Endothelial cell of umbilical vein (primary cell): Measurements from ENCODE around the gene C14orf180.

Experiments used
- CTCF ChIP-seq, 2 donors: IDR thresholded peaks; 1 replicate in 1 of 2; 2 replicates in 1 of 2; pipeline ENCODE4 v1.5.1; 2011; ENCODE audit warnings: low read length in 2 of 2, mild to moderate bottlenecking in 2 of 2, moderate library complexity in 2 of 2, control low read depth in 1 of 2, inconsistent platforms in 1 of 2, low read depth in 1 of 2; ENCODE audit not compliant: insufficient read depth in 1 of 2; ENCODE audit errors: extremely low read depth in 1 of 2
- EZH2 ChIP-seq: IDR thresholded peaks from 2 replicates; pipeline ENCODE4 v1.6.1; 2012; ENCODE audit warnings: borderline replicate concordance, low read depth, mild to moderate bottlenecking, moderate library complexity, low read length, inconsistent platforms; ENCODE audit not compliant: severe bottlenecking
- GATA2 ChIP-seq: IDR thresholded peaks from 2 replicates; pipeline ENCODE4 v1.7.0; 2011; ENCODE audit warnings: low read depth, mild to moderate bottlenecking, moderate library complexity, mixed read lengths, low read length; ENCODE audit not compliant: insufficient read length, insufficient read depth
- POLR2A ChIP-seq: IDR thresholded peaks from 2 replicates; pipeline ENCODE4 v1.6.1; 2012; ENCODE audit warnings: low read depth, mild to moderate bottlenecking, control low read depth, low read length
- POLR2AphosphoS5 ChIP-seq: IDR thresholded peaks from 2 replicates; pipeline ENCODE4 v1.6.1; 2012; ENCODE audit warnings: low read depth, mild to moderate bottlenecking, control low read depth, low read length, moderate library complexity; ENCODE audit not compliant: insufficient read depth

- TF ChIP-seq CTCF (IDR thresholded peaks at IDR 0.05; ENCODE audit: extremely low read depth in 1 of 2, insufficient read depth in 1 of 2, low read depth in 1 of 2, low read length in 2 of 2): no peak
- no peak for TF ChIP-seq POLR2A
- TF ChIP-seq POLR2AphosphoS5: no peak
- no peak for TF ChIP-seq GATA2
- no peak for TF ChIP-seq EZH2
Observed at GRCh38 chr14:104596451-104596918, 16.9 kb downstream of the C14orf180 start.
